Measurements from ENCODE around the gene TBC1D10A. TPM values are rescaled to one million over a fixed set of nuclear protein-coding genes. Genes with fewer than 3 reads are reported as not detected.

TBC1D10A gene
- total RNA-seq, 1 experiment from 2014 or later, result 24.3 TPM

GRCh38 chr22:30245181-30245984 lies 81.4 kb downstream of the TBC1D10A start:
- no peak for DNase-seq
- ChIA-PET CTCF (no interaction called here), POLR2A (ENCODE audit: unreplicated experiment) (no interaction called here)
- H3K9me2 ChIP-seq (ENCODE audit: insufficient read depth), result no peaks in the 10 kb centered on the region
- H2AFZ ChIP-seq, result no peak overlapping the region
- no peaks in the 10 kb centered on the region for H3K9me3 ChIP-seq (ENCODE audit: insufficient read depth, low read depth)
- no peak for TF ChIP-seq CTCF (conservative IDR thresholded peaks at IDR 0.05)
- no peak for TF ChIP-seq EZH2 (IDR thresholded peaks at IDR 0.05; ENCODE audit: low read depth)
- no peaks in the 10 kb centered on the region for H4K20me1 ChIP-seq (ENCODE audit: insufficient read depth)
- peaks cover 53% of the 10 kb centered on the region for H3K36me3 ChIP-seq (ENCODE audit: low read depth)
- no peaks in the 10 kb centered on the region for H3K27me3 ChIP-seq (ENCODE audit: insufficient read depth, low read depth)
- H3K27ac ChIP-seq, result no peak overlapping the region; the same call in 1 of the 2 replicates
- no peak overlapping the region for H3K4me3 ChIP-seq
- H3K4me1 ChIP-seq (replicated peaks; ENCODE audit: insufficient read depth), result peaks cover 28% of the 10 kb centered on the region
- intact Hi-C loops (cut with micrococcal nuclease; ENCODE audit: unreplicated experiment), result no loop called here
- peaks cover 60% of the 10 kb centered on the region for H3F3A ChIP-seq (ENCODE audit: insufficient read depth, low read depth)
- peaks cover 48% of the 10 kb centered on the region for H3K79me2 ChIP-seq (ENCODE audit: low read depth)
- BruUV-seq (replicated peaks), result no TSS peak
- no peak overlapping the region for H3K4me2 ChIP-seq

DNA sequence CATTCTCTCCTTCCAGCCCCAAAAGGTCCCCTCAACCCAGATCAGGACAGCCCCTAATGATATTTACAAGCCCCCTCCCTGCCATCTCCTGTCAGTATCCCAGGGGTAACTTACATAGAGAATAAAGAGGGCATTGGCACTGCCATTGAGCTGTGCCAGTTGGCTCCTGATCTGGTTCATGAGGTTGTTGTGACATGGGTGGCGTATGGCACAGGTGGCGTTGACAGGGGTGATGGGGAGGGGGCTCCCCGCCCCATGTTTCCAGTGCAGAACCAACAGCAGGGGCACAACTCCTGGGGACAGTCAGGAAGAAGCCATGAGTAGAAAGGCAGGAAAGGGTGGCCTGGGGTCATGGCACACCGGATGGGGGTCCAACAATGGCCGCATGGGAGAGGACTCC lies 82.1 kb downstream of the TBC1D10A start:
- intact Hi-C loops (cut with micrococcal nuclease; ENCODE audit: unreplicated experiment), result no loop called here
- Histone ChIP-seq H3K9me2 (ENCODE audit: insufficient read depth) (no peaks in the 10 kb centered on the region), H3K4me1 (replicated peaks; ENCODE audit: insufficient read depth) (peaks cover 26% of the 10 kb centered on the region), H3K36me3 (ENCODE audit: low read depth) (peaks cover 45% of the 10 kb centered on the region), H3F3A (ENCODE audit: insufficient read depth, low read depth) (peaks cover 59% of the 10 kb centered on the region), H3K4me2 (no peak overlapping the region), H2AFZ (no peak overlapping the region), H3K9me3 (ENCODE audit: insufficient read depth, low read depth) (no peaks in the 10 kb centered on the region), H3K79me2 (ENCODE audit: low read depth) (peaks cover 41% of the 10 kb centered on the region), H3K27ac (peak overlapping the region; percentile 37), H3K4me3 (no peak overlapping the region), H4K20me1 (ENCODE audit: insufficient read depth) (no peaks in the 10 kb centered on the region), H3K27me3 (ENCODE audit: insufficient read depth, low read depth) (no peaks in the 10 kb centered on the region)
- no TSS peak for BruUV-seq (replicated peaks)
- CTCF ChIA-PET, result no interaction called here
- no peak for TF ChIP-seq EZH2 (IDR thresholded peaks at IDR 0.05; ENCODE audit: low read depth)
- TF ChIP-seq CTCF (conservative IDR thresholded peaks at IDR 0.05), result no peak
- POLR2A ChIA-PET (ENCODE audit: unreplicated experiment), result interaction anchor here (0.5 kb wide), 1 partner anchor 67 kb away, joined by 7 read pairs; no protein-coding TSS in a partner anchor
- DNase-seq, result no peak

- intact Hi-C loops (cut with micrococcal nuclease; ENCODE audit: unreplicated experiment), result no loop called here
- Histone ChIP-seq H3K79me2 (ENCODE audit: low read depth) (peaks cover 35% of the 10 kb centered on the region), H3K4me3 (no peak overlapping the region), H3K27ac (no peak overlapping the region; the same call in 1 of the 2 replicates), H3K36me3 (ENCODE audit: low read depth) (peaks cover 43% of the 10 kb centered on the region), H3K9me3 (ENCODE audit: insufficient read depth, low read depth) (no peaks in the 10 kb centered on the region), H2AFZ (no peak overlapping the region), H3K9me2 (ENCODE audit: insufficient read depth) (no peaks in the 10 kb centered on the region), H4K20me1 (ENCODE audit: insufficient read depth) (no peaks in the 10 kb centered on the region), H3K4me2 (no peak overlapping the region), H3F3A (ENCODE audit: insufficient read depth, low read depth) (peaks cover 59% of the 10 kb centered on the region), H3K27me3 (ENCODE audit: insufficient read depth, low read depth) (no peaks in the 10 kb centered on the region), H3K4me1 (replicated peaks; ENCODE audit: insufficient read depth) (peaks cover 26% of the 10 kb centered on the region)
- POLR2A ChIA-PET (ENCODE audit: unreplicated experiment), result no interaction called here
- DNase-seq, result no peak
- BruUV-seq (replicated peaks), result no TSS peak
- CTCF ChIA-PET, result no interaction called here
- TF ChIP-seq EZH2 (IDR thresholded peaks at IDR 0.05; ENCODE audit: low read depth) (no peak), CTCF (conservative IDR thresholded peaks at IDR 0.05) (no peak)
Observed at GRCh38 chr22:30244066-30244465, 82.7 kb downstream of the TBC1D10A start.

Data from PC-9 (cell line).